ENCODE data around the gene PARVG.

PARVG gene, protein sequence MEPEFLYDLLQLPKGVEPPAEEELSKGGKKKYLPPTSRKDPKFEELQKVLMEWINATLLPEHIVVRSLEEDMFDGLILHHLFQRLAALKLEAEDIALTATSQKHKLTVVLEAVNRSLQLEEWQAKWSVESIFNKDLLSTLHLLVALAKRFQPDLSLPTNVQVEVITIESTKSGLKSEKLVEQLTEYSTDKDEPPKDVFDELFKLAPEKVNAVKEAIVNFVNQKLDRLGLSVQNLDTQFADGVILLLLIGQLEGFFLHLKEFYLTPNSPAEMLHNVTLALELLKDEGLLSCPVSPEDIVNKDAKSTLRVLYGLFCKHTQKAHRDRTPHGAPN

DNA sequence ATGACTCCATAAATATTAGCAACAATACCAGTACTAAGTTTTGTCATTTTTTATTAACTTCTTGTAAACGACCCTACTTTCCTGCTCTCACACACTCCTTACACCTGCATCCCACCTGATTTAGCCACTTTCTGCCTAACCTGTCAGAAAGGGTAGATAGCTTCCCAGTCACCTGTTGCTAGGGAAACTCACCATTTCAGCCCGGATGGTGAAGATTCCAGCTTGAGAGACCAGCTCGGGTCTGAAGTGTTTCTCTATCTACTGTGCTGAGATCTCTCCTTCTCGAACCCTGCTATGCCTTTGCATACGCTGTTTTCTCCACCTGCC, at the start of gene PARVG:
TSS of gene PARVG (plus strand) at position 220 of the 327 bp plus-strand sequence. CDS start 2,405 bp downstream, outside the sequence.
- no peak for DNase-seq
- in situ Hi-C loops (cut with MboI; ENCODE audit: low pct_unique_long_range_greater_than_20kb, low sequenced_read_pairs): no loop called here

GRCh38 chr22:44131412-44131811, 49.3 kb upstream of the PARVG start:
- no peak for DNase-seq

GRCh38 chr22:44131989-44132685, 48.6 kb upstream of the PARVG start:
- in situ Hi-C loops (cut with MboI; ENCODE audit: low pct_unique_long_range_greater_than_20kb, low sequenced_read_pairs): no loop called here
- DNase-seq: no peak

More at GRCh38 chr22:44131412-44131811, 49.3 kb upstream of the PARVG start:
- in situ Hi-C loops (cut with MboI; ENCODE audit: low pct_unique_long_range_greater_than_20kb, low sequenced_read_pairs): no loop called here

DNA sequence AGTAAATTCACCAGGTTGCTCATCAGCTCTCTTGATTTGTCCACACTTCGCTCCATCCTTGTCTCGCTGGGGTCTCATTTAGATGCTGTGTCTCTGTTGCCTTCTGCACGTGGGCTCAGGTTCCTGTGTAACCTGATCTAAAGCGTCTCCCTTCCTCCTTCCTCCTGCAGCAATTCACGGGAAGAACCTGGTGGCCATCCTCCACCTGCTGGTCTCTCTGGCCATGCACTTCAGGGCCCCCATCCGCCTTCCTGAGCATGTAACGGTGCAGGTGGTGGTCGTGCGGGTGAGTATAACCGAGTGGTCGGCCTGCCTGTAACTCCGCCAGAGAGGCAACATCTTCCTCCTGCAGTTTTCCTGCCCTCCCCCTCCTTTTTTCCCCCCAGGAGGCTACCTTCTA, 48.0 kb upstream of the PARVG start:
- in situ Hi-C loops (cut with MboI; ENCODE audit: low pct_unique_long_range_greater_than_20kb, low sequenced_read_pairs): no loop called here

DNA sequence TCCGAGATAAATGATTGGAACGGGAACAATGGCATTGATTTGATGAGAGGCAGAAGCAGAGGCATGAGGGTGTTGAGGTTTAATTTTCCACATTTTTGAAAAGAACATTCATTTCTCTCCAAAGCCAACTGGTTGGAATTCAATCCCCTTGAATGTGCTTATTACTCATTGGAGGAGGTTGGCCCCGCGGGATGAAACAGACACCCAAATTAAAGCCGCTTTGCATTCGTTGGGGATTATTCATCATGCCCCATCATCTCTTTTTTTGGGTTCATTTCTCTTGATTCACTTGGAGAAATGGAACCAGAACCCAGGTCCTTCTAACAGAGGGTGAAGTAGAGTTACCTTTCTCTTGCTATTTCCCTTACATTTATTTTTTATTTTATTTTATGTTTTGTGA, 47.6 kb upstream of the PARVG start:
- in situ Hi-C loops (cut with MboI; ENCODE audit: low pct_unique_long_range_greater_than_20kb, low sequenced_read_pairs): no loop called here
- DNase-seq: no peak

More for the DNA sequence above, 48.0 kb upstream of the PARVG start:
- DNase-seq: no peak

- in situ Hi-C loops (cut with MboI; ENCODE audit: low pct_unique_long_range_greater_than_20kb, low sequenced_read_pairs): no loop called here
- DNase-seq: no peak
These were observed 46.7 kb upstream of the PARVG start for GRCh38 chr22:44133901-44134571.

DNA sequence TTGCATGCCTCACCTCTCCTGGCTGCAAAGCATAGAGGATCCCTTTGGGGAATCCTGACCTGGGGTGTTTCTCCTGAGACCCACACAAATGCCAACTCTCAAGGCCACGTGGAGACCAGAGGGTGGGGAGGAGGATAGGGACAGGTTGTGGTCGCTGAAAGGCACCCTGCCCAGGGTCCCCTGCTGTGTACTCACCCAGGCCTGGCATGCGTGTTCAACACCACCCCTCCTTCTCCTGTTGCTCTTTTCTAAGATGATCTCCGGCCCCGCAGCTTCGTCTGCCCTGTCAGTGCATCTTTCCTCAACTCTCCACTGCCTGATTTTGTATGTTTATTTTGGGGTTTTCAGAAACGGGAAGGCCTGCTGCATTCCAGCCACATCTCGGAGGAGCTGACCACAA, 44.6 kb upstream of the PARVG start:
- in situ Hi-C loops (cut with MboI; ENCODE audit: low pct_unique_long_range_greater_than_20kb, low sequenced_read_pairs): no loop called here
- no peak for DNase-seq

DNA sequence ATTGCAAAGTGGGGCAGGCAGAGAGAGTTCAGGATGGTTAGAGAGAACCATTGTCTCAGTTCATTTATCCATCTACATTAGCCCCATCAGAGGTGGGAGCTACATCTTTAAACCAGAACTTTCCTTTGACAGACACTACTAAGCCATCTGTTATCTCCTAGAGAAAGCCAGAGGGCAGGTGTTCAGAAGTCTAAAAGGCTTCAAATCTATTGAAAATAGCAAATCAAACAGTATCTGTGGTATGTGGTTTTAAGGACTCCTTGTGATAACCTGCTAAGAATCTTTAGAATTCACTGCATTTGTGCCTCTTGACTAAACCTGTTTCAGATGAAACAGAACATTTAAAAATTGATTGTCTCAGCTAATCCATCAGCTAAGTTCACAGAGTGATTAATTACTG, 43.9 kb upstream of the PARVG start:
- no peak for DNase-seq
- in situ Hi-C loops (cut with MboI; ENCODE audit: low pct_unique_long_range_greater_than_20kb, low sequenced_read_pairs): no loop called here

DNA sequence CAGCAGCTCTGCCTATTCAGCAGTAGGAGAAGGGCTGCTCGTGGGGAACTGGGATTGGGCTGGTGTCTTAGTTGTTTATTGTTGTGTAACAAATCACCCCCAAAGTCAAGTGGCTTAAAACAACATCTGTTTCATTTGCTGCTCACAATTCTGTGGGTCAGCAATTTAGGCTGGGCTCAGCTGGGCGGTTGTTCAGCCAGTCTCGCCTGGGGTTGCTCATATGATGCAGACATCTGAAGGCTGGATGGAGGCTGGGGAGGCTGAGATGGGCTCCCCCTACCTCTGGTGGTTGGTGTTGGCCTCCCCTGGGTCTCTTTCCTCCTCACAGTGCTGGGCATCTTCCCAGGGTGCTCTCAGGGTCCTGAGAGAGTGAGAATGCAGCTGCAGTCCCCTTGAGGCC, 43.3 kb upstream of the PARVG start:
- in situ Hi-C loops (cut with MboI; ENCODE audit: low pct_unique_long_range_greater_than_20kb, low sequenced_read_pairs): no loop called here
- no peak for DNase-seq

DNA sequence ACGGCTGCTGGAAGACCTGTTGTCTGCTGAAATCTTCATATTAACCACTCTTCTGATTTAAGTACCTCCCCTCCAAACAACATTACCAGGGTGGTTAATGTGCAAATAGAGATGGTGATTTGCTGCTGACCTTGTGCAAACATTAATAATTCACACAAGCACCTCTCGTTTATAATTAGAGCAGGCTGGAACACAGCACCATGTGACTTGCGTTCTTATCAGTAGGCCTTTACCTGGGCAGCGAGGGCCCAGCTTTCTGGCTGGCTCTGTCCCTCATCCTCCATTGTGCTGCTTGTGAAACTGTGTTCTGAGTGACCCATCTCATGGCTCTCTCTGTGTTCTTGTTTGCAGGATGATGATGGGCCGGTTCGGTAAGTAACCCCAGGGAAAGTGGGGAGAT, 41.0 kb upstream of the PARVG start:
- in situ Hi-C loops (cut with MboI; ENCODE audit: low pct_unique_long_range_greater_than_20kb, low sequenced_read_pairs): no loop called here
- DNase-seq: no peak

DNA sequence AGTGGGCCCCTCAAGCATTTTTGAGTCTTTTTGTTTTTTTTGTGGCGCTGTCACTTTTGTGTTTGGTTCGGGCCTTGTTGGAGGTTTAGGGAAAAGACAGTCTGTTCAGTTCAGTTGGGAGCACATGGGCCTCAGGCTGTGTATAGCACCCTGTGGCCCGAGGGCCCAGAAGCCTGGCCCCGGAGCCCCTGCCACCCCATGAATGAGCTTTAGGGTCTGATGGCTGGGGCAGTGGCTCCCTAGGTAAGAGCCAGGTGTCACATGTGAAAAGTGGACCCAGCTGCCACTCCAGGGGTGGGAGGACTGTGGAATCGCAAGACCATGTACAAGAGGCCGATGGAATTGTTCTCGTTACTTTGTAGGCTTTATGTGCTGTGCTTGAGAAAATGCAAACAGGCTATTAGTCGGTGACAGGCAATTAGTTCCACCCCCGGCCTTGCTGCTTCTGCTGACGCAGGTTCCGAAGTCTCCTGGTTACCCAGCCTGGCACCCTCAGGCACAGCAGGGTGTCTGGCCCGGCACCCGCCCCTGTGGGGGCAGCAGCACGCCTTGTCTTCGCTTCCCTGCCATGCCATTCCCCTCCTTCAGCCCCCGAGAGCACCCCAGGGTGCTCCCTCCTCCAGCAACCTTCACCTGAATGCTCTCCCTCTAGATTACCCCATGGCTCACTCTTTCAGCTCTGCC, 38.2 kb upstream of the PARVG start:
- DNase-seq: no peak
- in situ Hi-C loops (cut with MboI; ENCODE audit: low pct_unique_long_range_greater_than_20kb, low sequenced_read_pairs): no loop called here

DNA sequence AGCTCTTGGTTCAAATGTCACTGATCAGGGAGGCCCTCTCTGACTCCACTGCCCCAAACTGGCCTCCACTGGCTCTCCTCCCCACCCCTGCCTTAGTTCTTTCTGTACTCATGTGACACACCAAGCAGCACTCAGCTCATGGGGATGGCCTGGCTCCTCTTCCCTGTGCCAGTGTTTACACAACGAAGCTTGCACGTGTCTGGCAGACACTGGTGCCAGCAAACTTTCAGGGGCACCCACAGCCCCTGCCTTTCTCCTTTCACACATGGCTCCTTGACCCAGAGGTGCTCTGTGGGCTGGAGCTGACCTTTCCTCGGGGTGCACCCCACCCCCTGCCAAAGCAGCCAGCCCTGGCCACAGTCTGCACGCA, 37.6 kb upstream of the PARVG start:
- no peak for DNase-seq
- in situ Hi-C loops (cut with MboI; ENCODE audit: low pct_unique_long_range_greater_than_20kb, low sequenced_read_pairs): no loop called here

- DNase-seq: no peak
These were observed 37.1 kb upstream of the PARVG start for GRCh38 chr22:44143579-44143978.

GRCh38 chr22:44144046-44144569, 36.6 kb upstream of the PARVG start:
- in situ Hi-C loops (cut with MboI; ENCODE audit: low pct_unique_long_range_greater_than_20kb, low sequenced_read_pairs): no loop called here
- no peak for DNase-seq

More at GRCh38 chr22:44143579-44143978, 37.1 kb upstream of the PARVG start:
- in situ Hi-C loops (cut with MboI; ENCODE audit: low pct_unique_long_range_greater_than_20kb, low sequenced_read_pairs): no loop called here

DNA sequence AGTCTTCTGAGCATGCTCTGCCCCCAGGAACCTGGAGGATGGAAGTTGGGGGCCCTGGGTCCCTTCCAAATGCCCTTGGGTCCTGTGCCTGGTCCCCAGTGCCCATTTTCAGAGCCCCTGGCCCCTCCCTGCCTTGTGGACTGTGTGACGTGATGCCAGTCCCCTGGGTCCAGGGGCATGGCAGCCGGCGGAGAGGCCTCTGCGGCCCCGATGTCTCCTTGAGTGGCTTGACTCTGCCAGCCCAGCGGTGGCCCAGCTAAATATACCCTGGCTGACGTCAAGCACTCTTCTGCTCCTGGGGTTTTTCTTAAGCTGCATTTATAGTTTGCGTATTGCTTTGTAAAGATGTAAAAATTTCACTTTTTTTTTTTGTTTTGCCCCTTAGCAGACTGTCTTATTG, 35.2 kb upstream of the PARVG start:
- DNase-seq: no peak
- in situ Hi-C loops (cut with MboI; ENCODE audit: low pct_unique_long_range_greater_than_20kb, low sequenced_read_pairs): no loop called here

- no peak for DNase-seq
- in situ Hi-C loops (cut with MboI; ENCODE audit: low pct_unique_long_range_greater_than_20kb, low sequenced_read_pairs): no loop called here
These were observed 34.5 kb upstream of the PARVG start for GRCh38 chr22:44146088-44146861.

- in situ Hi-C loops (cut with MboI; ENCODE audit: low pct_unique_long_range_greater_than_20kb, low sequenced_read_pairs): no loop called here
These were observed 33.6 kb upstream of the PARVG start for GRCh38 chr22:44147008-44147645.

DNA sequence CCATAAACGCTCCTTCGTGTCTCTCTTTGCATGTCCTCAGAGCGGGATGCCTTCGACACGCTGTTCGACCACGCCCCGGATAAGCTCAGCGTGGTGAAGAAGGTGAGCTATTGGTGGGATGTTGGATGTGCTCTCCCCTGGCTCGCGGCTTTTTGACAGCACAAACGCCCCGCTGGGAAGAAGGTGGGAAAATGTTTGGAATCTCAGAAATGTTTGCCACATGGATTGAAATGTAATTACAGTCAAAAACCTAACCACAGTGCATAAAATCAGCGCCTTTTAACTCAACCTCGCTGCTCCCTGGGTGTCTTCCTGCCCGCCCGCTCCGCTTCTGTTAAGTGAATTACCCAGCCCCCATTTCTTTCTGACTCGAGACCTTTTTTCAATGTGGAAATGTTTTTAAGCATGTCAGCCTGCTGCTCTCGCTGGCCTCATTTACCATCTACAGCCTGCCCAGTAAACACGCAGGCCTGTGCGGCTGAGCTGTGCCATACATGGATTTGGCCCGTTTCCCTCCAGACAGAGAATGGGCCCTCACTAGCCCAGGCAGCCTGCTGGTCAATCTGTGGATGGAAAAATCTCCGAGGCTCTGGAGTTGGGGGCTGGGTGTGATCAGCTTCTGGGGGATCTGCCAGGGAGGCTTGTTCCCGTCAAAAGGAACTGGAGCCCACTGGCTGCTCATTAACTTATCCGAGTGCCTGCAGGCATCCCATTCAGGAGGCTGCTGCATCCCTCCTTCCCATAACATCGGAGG, 32.7 kb upstream of the PARVG start:
- no peak for DNase-seq

More at GRCh38 chr22:44147008-44147645, 33.6 kb upstream of the PARVG start:
- DNase-seq: no peak

More for the DNA sequence above, 32.7 kb upstream of the PARVG start:
- in situ Hi-C loops (cut with MboI; ENCODE audit: low pct_unique_long_range_greater_than_20kb, low sequenced_read_pairs): no loop called here
